Prostate gland (tissue), 2 donors: Measurements from ENCODE around the gene PRDM16. TPM values are rescaled to one million over a fixed set of nuclear protein-coding genes. Genes with fewer than 3 reads are reported as not detected.

Source experiments
- DNase-seq: peaks from one replicate; pipeline ENCODE4 v3.0.0-alpha.2; 2019; ENCODE audit warnings: low spot score
- H3K27ac ChIP-seq, 2 donors: fragments of 200-600 bp; sonication (generic); 2 replicates each; pipeline ENCODE4 v1.5.1; 2017 to 2019
- H3K27me3 ChIP-seq: fragments of 200-600 bp; sonication (generic); replicated peaks from 2 replicates; pipeline ENCODE4 v1.5.1; 2019; ENCODE audit not compliant: insufficient read depth
- H3K36me3 ChIP-seq, 2 donors: fragments of 200-600 bp; sonication (generic); 1 replicate in 1 of 2; 2 replicates in 1 of 2; pipeline versions ENCODE4 v1.5.1 to v1.8.1; 2017 to 2019
- H3K4me1 ChIP-seq: fragments of 200-600 bp; sonication (generic); replicated peaks from 2 replicates; pipeline ENCODE4 v1.5.1; 2019
- H3K4me3 ChIP-seq, 2 donors: fragments of 200-600 bp; sonication (generic); 2 replicates each; pipeline ENCODE4 v1.5.1; 2017 to 2019
- H3K9me3 ChIP-seq: fragments of 200-600 bp; sonication (generic); 2 replicates; pipeline ENCODE4 v1.5.1; 2017
- CTCF ChIP-seq, 4 experiments: fragments of 200-600 bp in 2 of 4; fragments of 450-650 bp in 2 of 4; sonication (generic) in 2 of 4; IDR thresholded peaks; 1 replicate in 3 of 4; 2 replicates in 1 of 4; pipeline ENCODE4 v1.5.1; 2016 to 2019; ENCODE audit warnings: antibody characterized with exemption in 4 of 4, mild to moderate bottlenecking in 2 of 4, moderate library complexity in 2 of 4
- POLR2A ChIP-seq: fragments of 450-650 bp; IDR thresholded peaks from one replicate; pipeline ENCODE4 v1.6.1; 2016; ENCODE audit warnings: antibody characterized with exemption, mild to moderate bottlenecking
- POLR2AphosphoS5 ChIP-seq: sonication (generic); formaldehyde crosslinking; IDR thresholded peaks from one replicate; pipeline ENCODE4 v1.6.1; 2017; ENCODE audit warnings: antibody characterized with exemption
- WGBS: methylation state at CpG from one replicate; pipeline ENCODE4 v1.1.5; 2018; 5-methylcytosine and 5-hydroxymethylcytosine counted together
- intact Hi-C: fragments of 100-400 bp; cut with DNase I; formaldehyde crosslinking; loops from one replicate; pipeline ENCODE4 v1.14.2; 2022
- total RNA-seq, 2 donors: library from RNA; depleted of rRNA; stranded (reverse); fragments of >200 nt; gene quantifications; one replicate each; pipeline ENCODE4 v1.1.0, GENCODE V29; 2016

The PRDM16 gene
- total RNA-seq, 2 donors from 2014 or later, result 0.23 to 6.5 TPM

- DNase-seq, result no peak
- Histone ChIP-seq H3K27me3 (peaks cover 8% of the 10 kb centered on the region), H3K27ac (no peak overlapping the region), H3K36me3 (no peaks in the 10 kb centered on the region), H3K4me1 (no peaks in the 10 kb centered on the region), H3K9me3 (no peaks in the 10 kb centered on the region), H3K4me3 (no peak overlapping the region)
- intact Hi-C loops, result no loop called here
- 86% methylated on average over 15 of the region's 15 CpGs for WGBS
- TF ChIP-seq POLR2AphosphoS5 (no peak), CTCF (IDR thresholded peaks at IDR 0.05) (no peak), POLR2A (no peak)
Measured at GRCh38 chr1:3298197-3298596, 229.2 kb downstream of the PRDM16 start.

GRCh38 chr1:3304246-3304645 lies 235.2 kb downstream of the PRDM16 start:
- WGBS, result 60% methylated on average over 11 of the region's 11 CpGs
- Histone ChIP-seq H3K9me3 (no peaks in the 10 kb centered on the region), H3K36me3 (no peaks in the 10 kb centered on the region), H3K27me3 (peaks cover 4% of the 10 kb centered on the region), H3K27ac (no peak overlapping the region), H3K4me1 (no peaks in the 10 kb centered on the region), H3K4me3 (no peak overlapping the region)
- intact Hi-C loops, result no loop called here
- DNase-seq, result no peak
- TF ChIP-seq POLR2A (no peak), CTCF (IDR thresholded peaks at IDR 0.05) (no peak), POLR2AphosphoS5 (no peak)

GRCh38 chr1:3304692-3305091 lies 235.7 kb downstream of the PRDM16 start:
- no peak overlapping the region for H3K27ac ChIP-seq
- WGBS, result 84% methylated on average over 11 of the region's 11 CpGs
- H3K36me3 ChIP-seq, result no peaks in the 10 kb centered on the region
- no peak for DNase-seq
- H3K9me3 ChIP-seq, result no peaks in the 10 kb centered on the region
- no peaks in the 10 kb centered on the region for H3K4me1 ChIP-seq
- peaks cover 4% of the 10 kb centered on the region for H3K27me3 ChIP-seq
- TF ChIP-seq CTCF (IDR thresholded peaks at IDR 0.05) (no peak), POLR2AphosphoS5 (no peak), POLR2A (no peak)
- H3K4me3 ChIP-seq, result no peak overlapping the region
- intact Hi-C loops, result no loop called here

GRCh38 chr1:3305156-3305555 lies 236.2 kb downstream of the PRDM16 start:
- no peak for DNase-seq
- intact Hi-C loops, result no loop called here
- Histone ChIP-seq H3K4me3 (no peak overlapping the region), H3K36me3 (no peaks in the 10 kb centered on the region), H3K27me3 (peaks cover 4% of the 10 kb centered on the region), H3K27ac (no peak overlapping the region), H3K9me3 (no peaks in the 10 kb centered on the region), H3K4me1 (no peaks in the 10 kb centered on the region)
- WGBS, result 80% methylated on average over 13 of the region's 13 CpGs
- TF ChIP-seq POLR2AphosphoS5, result no peak

- Histone ChIP-seq H3K27me3 (peaks cover 4% of the 10 kb centered on the region), H3K4me3 (no peak overlapping the region), H3K36me3 (no peaks in the 10 kb centered on the region), H3K27ac (no peak overlapping the region), H3K4me1 (no peaks in the 10 kb centered on the region), H3K9me3 (no peaks in the 10 kb centered on the region)
- 62% methylated on average over 10 of the region's 10 CpGs for WGBS
- intact Hi-C loops, result no loop called here
- TF ChIP-seq CTCF (IDR thresholded peaks at IDR 0.05), result no peak
- no peak for TF ChIP-seq POLR2A
- no peak for TF ChIP-seq POLR2AphosphoS5
- no peak for DNase-seq
Measured at GRCh38 chr1:3306583-3307291, 237.7 kb downstream of the PRDM16 start.
